GM12878 (cell line): ENCODE measurements around the gene LONRF2. TPM values are rescaled to one million over a fixed set of nuclear protein-coding genes. Genes with fewer than 3 reads are reported as not detected.

ENCODE experiments used
- ATAC-seq: fragments of 200-7000 bp; cut with Tn5 transposase; 3 replicates; pipeline ENCODE4 v1.9.1; 2020; ENCODE audit warnings: mild to moderate bottlenecking, moderate library complexity
- BruUV-seq: library from RNA; stranded (reverse); fragments of 400-500 nt; replicated peaks from 2 replicates; lab custom pipeline; 2021; lab: Mats Ljungman, UMichigan
- CTCF ChIA-PET: fragments of 300-600 bp; sonication (Branson Sonifier 250); formaldehyde crosslinking; extraction: SDS; loops from one replicate; lab custom pipeline; 2021; ENCODE audit warnings: inconsistent platforms; lab: Yijun Ruan, JAX
- POLR2A ChIA-PET: fragments of 350-600 bp; formaldehyde crosslinking; extraction: SDS; loops from one replicate; lab custom pipeline; 2021; ENCODE audit warnings: inconsistent platforms; lab: Charles Lee
- RAD21 ChIA-PET: fragments of 300-600 bp; sonication (Branson Sonifier 250); formaldehyde crosslinking; loops from one replicate; lab custom pipeline; 2023; ENCODE audit warnings: antibody characterized with exemption; ENCODE audit not compliant: unreplicated experiment; lab: Charles Lee
- SMC1A ChIA-PET: fragments of 300-600 bp; sonication (Branson Sonifier 250); formaldehyde crosslinking; loops from one replicate; lab custom pipeline; 2023; ENCODE audit not compliant: unreplicated experiment, uncharacterized antibody; lab: Charles Lee
- DNase-seq: peaks from one replicate; pipeline ENCODE4 v3.0.0-alpha.2; 2011; ENCODE audit warnings: low read depth, low spot score
- FAIRE-seq: peaks from 3 replicates; lab custom pipeline; 2011; peaks lifted over from hg19 to GRCh38; lab: Jason Lieb, UNC
- H2AFZ ChIP-seq: 2 replicates; pipeline ENCODE4 v1.6.0; 2011; ENCODE audit warnings: low read depth, low read length, control low read depth; ENCODE audit not compliant: control insufficient read depth
- H3K27ac ChIP-seq: 2 replicates; pipeline ENCODE4 v1.5.1; 2011; ENCODE audit warnings: control low read depth; ENCODE audit not compliant: control insufficient read depth, insufficient read depth
- H3K27me3 ChIP-seq, 2 experiments: replicated peaks in 1 of 2; 2 replicates each; pipeline versions ENCODE4 v1.6.0 to v1.6.1; 2011; ENCODE audit warnings: low read length in 1 of 2; ENCODE audit not compliant: control insufficient read depth in 2 of 2, insufficient read depth in 2 of 2
- H3K36me3 ChIP-seq, 2 experiments: 2 replicates each; pipeline ENCODE4 v1.5.1; 2011; ENCODE audit warnings: low read length in 1 of 2; ENCODE audit not compliant: control insufficient read depth in 2 of 2, insufficient read depth in 2 of 2
- H3K4me1 ChIP-seq: 2 replicates; pipeline ENCODE4 v1.6.1; 2011; ENCODE audit warnings: mild to moderate bottlenecking, low read length, moderate library complexity, mixed read lengths; ENCODE audit not compliant: control insufficient read depth, insufficient read depth
- H3K4me2 ChIP-seq: 2 replicates; pipeline ENCODE4 v1.6.0; 2011; ENCODE audit warnings: control low read depth; ENCODE audit not compliant: control insufficient read depth, insufficient read depth
- H3K4me3 ChIP-seq: fragments of 200-600 bp; sonication (generic); 2 replicates; pipeline ENCODE4 v1.5.1; 2016
- H3K79me2 ChIP-seq: 2 replicates; pipeline ENCODE4 v1.6.0; 2011; ENCODE audit warnings: low read length; ENCODE audit not compliant: control insufficient read depth, insufficient read depth
- H3K9ac ChIP-seq: 2 replicates; pipeline ENCODE4 v1.8.0; 2011; ENCODE audit warnings: low read length, control low read depth, mixed read lengths; ENCODE audit not compliant: control insufficient read depth, insufficient read depth
- H3K9me3 ChIP-seq: replicated peaks from 3 replicates; pipeline ENCODE4 v1.5.1; 2011; ENCODE audit warnings: mild to moderate bottlenecking, low read length; ENCODE audit not compliant: control insufficient read depth, insufficient read depth
- H4K20me1 ChIP-seq: 2 replicates; pipeline ENCODE4 v1.6.0; 2011; ENCODE audit not compliant: control insufficient read depth, insufficient read depth
- BCLAF1 ChIP-seq: fragments of 450-650 bp; IDR thresholded peaks from 2 replicates; pipeline ENCODE4 v1.6.1; 2017; ENCODE audit warnings: antibody characterized with exemption, mild to moderate bottlenecking, moderate library complexity
- CHD4 ChIP-seq: fragments of 200-600 bp; sonication (generic); IDR thresholded peaks from 2 replicates; pipeline ENCODE4 v1.6.1; 2016; ENCODE audit warnings: mild to moderate bottlenecking
- EZH2 ChIP-seq: IDR thresholded peaks from 2 replicates; pipeline ENCODE4 v1.6.1; 2012; ENCODE audit warnings: low read depth, mild to moderate bottlenecking, control low read depth, inconsistent platforms, low read length, borderline replicate concordance; ENCODE audit not compliant: control insufficient read depth
- JUNB ChIP-seq: IDR thresholded peaks from 2 replicates; pipeline ENCODE4 v1.6.1; 2016; ENCODE audit warnings: antibody characterized with exemption, mild to moderate bottlenecking
- KLF5 ChIP-seq: fragments of 450-650 bp; IDR thresholded peaks from 2 replicates; pipeline ENCODE4 v1.6.1; 2014; ENCODE audit warnings: mild to moderate bottlenecking; ENCODE audit not compliant: partially characterized antibody
- MAX ChIP-seq: IDR thresholded peaks from 2 replicates; pipeline ENCODE4 v1.6.1; 2012; ENCODE audit warnings: low read depth, low read length, improper control_type of control experiment
- MYB ChIP-seq: fragments of 150-350 bp; IDR thresholded peaks from 2 replicates; pipeline ENCODE4 v1.6.1; 2014; ENCODE audit warnings: mild to moderate bottlenecking, low read depth, low read length, borderline replicate concordance
- NFIC ChIP-seq: IDR thresholded peaks from 2 replicates; pipeline ENCODE4 v1.6.1; 2012; ENCODE audit warnings: low read depth, mild to moderate bottlenecking, inconsistent platforms, low read length, moderate library complexity
- RAD51 ChIP-seq: fragments of 450-650 bp; IDR thresholded peaks from 2 replicates; pipeline ENCODE4 v1.6.1; 2016; ENCODE audit warnings: moderate library complexity, mild to moderate bottlenecking, inconsistent platforms
- SMC3 ChIP-seq: IDR thresholded peaks from 2 replicates; pipeline ENCODE4 v1.6.1; 2011; ENCODE audit warnings: low read length, improper control_type of control experiment, borderline replicate concordance
- TAF1 ChIP-seq: IDR thresholded peaks from 2 replicates; pipeline ENCODE4 v1.6.1; 2011; ENCODE audit warnings: mild to moderate bottlenecking, low read depth, low read length, borderline replicate concordance
- ZZZ3 ChIP-seq: IDR thresholded peaks from 2 replicates; pipeline ENCODE4 v1.6.1; 2011; ENCODE audit warnings: low read depth; ENCODE audit not compliant: control insufficient read depth, insufficient read length
- WGBS: methylation state at CpG from one replicate; pipeline ENCODE4 v1.1.6; 2016; ENCODE audit warnings: low lambda C conversion rate; ENCODE audit not compliant: insufficient replicate concordance, insufficient coverage; ENCODE audit errors: missing lambda C conversion rate; 5-methylcytosine and 5-hydroxymethylcytosine counted together
- in situ Hi-C: fragments of 300-500 bp; cut with MboI; formaldehyde crosslinking; loops from 9 replicates; pipeline ENCODE4 v1.14.3; 2018; ENCODE audit warnings: mixed read lengths
- intact Hi-C: fragments of 100-400 bp; cut with micrococcal nuclease; formaldehyde crosslinking; loops from one replicate; pipeline ENCODE4 v1.14.2; 2022; ENCODE audit not compliant: unreplicated experiment
- polyA plus RNA-seq, 11 experiments: library from polyadenylated mRNA; depleted of rRNA in 4 of 11; unstranded in 6 of 11; stranded (reverse) in 5 of 11; fragments of >200 nt; fragmentation: Nextera tagmentation in 4 of 11; fragmentation: Illumina TruSeq in 1 of 11; extraction: Ambion mirVana in 4 of 11; extraction: Trizol in 1 of 11; gene quantifications; 1 replicate in 1 of 11; 2 replicates in 10 of 11; pipeline versions ENCODE4 v1.2.1 to v1.2.3, GENCODE V29; 2011 to 2016; ENCODE audit warnings: inconsistent platforms in 2 of 11, missing spikeins in 2 of 11, low read depth in 1 of 11
- total RNA-seq, 4 experiments: library from RNA; depleted of rRNA in 3 of 4; stranded (reverse); fragments of >200 nt in 3 of 4; fragmentation: Illumina TruSeq in 1 of 4; extraction: Trizol in 1 of 4; gene quantifications; 2 replicates each; pipeline versions ENCODE4 v1.2.1 to v1.2.3, GENCODE V29; 2013 to 2021
- TF ChIP-seq, protein P1 (sequence below): fragments of 450-650 bp; IDR thresholded peaks from 2 replicates; pipeline ENCODE4 v1.6.1; 2017; ENCODE audit warnings: mild to moderate bottlenecking, moderate library complexity

LONRF2 gene
- total and polyA plus RNA-seq, 10 of the 15 experiments (the other 5 are each of a cell fraction or from before 2014, with no cell fraction given) = under 0.01 to 0.04 (median 0.01) TPM; not detected in 4

- TF ChIP-seq, protein P1, sequence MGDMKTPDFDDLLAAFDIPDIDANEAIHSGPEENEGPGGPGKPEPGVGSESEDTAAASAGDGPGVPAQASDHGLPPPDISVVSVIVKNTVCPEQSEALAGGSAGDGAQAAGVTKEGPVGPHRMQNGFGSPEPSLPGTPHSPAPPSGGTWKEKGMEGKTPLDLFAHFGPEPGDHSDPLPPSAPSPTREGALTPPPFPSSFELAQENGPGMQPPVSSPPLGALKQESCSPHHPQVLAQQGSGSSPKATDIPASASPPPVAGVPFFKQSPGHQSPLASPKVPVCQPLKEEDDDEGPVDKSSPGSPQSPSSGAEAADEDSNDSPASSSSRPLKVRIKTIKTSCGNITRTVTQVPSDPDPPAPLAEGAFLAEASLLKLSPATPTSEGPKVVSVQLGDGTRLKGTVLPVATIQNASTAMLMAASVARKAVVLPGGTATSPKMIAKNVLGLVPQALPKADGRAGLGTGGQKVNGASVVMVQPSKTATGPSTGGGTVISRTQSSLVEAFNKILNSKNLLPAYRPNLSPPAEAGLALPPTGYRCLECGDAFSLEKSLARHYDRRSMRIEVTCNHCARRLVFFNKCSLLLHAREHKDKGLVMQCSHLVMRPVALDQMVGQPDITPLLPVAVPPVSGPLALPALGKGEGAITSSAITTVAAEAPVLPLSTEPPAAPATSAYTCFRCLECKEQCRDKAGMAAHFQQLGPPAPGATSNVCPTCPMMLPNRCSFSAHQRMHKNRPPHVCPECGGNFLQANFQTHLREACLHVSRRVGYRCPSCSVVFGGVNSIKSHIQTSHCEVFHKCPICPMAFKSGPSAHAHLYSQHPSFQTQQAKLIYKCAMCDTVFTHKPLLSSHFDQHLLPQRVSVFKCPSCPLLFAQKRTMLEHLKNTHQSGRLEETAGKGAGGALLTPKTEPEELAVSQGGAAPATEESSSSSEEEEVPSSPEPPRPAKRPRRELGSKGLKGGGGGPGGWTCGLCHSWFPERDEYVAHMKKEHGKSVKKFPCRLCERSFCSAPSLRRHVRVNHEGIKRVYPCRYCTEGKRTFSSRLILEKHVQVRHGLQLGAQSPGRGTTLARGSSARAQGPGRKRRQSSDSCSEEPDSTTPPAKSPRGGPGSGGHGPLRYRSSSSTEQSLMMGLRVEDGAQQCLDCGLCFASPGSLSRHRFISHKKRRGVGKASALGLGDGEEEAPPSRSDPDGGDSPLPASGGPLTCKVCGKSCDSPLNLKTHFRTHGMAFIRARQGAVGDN = no peak
Measured at GRCh38 chr2:100266126-100266525, 56.2 kb downstream of the LONRF2 start (continued).

- ChIA-PET SMC1A (interaction anchor here (7.7 kb wide), 1 partner anchor 117 kb away, joined by 89 read pairs; no protein-coding TSS in a partner anchor), CTCF (interaction anchor here (2.4 kb wide), 1 partner anchor 116 kb away, joined by 16 read pairs; no protein-coding TSS in a partner anchor), RAD21 (interaction anchor here (1.8 kb wide), 1 partner anchor 116 kb away, joined by 4 read pairs; no protein-coding TSS in a partner anchor), POLR2A (no interaction called here)
- Histone ChIP-seq H3K4me2 (no peak overlapping the region), H3K4me3 (no peak overlapping the region), H3K9me3 (no peaks in the 10 kb centered on the region), H3K9ac (no peak overlapping the region), H2AFZ (no peak overlapping the region), H3K36me3 (no peaks in the 10 kb centered on the region), H3K27ac (no peak overlapping the region), H3K79me2 (no peaks in the 10 kb centered on the region), H3K27me3 (no peaks in the 10 kb centered on the region; a peak in 1 of 4 replicates), H4K20me1 (no peaks in the 10 kb centered on the region), H3K4me1 (no peaks in the 10 kb centered on the region)
- intact Hi-C loops = loop anchor here (10.0 kb wide), 2 partner anchors 220 to 340 kb away; no protein-coding TSS in a partner anchor
- TF ChIP-seq SMC3 (no peak), NFIC (no peak), JUNB (no peak), EZH2 (no peak), MAX (no peak), BCLAF1 (no peak), MYB (no peak), KLF5 (no peak), CHD4 (no peak), TAF1 (no peak), ZZZ3 (no peak), RAD51 (no peak)
- no peak for DNase-seq
- ATAC-seq = no peak
- BruUV-seq = no TSS peak
- in situ Hi-C loops = loop anchor here (10.0 kb wide), 1 partner anchor 720 kb away; no protein-coding TSS in a partner anchor
- WGBS = 46% methylated on average over 9 of the region's 9 CpGs
- no peak for FAIRE-seq
Measured at GRCh38 chr2:100265226-100265625, 57.1 kb downstream of the LONRF2 start.
